Measurements from ENCODE around the gene ZDHHC6. TPM values are rescaled to one million over a fixed set of nuclear protein-coding genes. Genes with fewer than 3 reads are reported as not detected.

ZDHHC6 gene
- total RNA-seq, 1 experiment from 2014 or later = 35.2 TPM

GRCh38 chr10:112433136-112433535 is 13.6 kb downstream of the ZDHHC6 start:
- Histone ChIP-seq H3K23ac (ENCODE audit: insufficient read length, low read depth, low read length) (no peak overlapping the region), H2BK15ac (ENCODE audit: low read depth, low read length) (no peak overlapping the region), H2BK12ac (ENCODE audit: insufficient read length, low read depth, low read length) (no peak overlapping the region), H2AK5ac (ENCODE audit: insufficient read length, low read length) (no peak overlapping the region), H3K4me2 (ENCODE audit: insufficient read depth, insufficient read length, low read length) (no peak overlapping the region), H2BK120ac (ENCODE audit: low read depth, low read length, poor library complexity, severe bottlenecking) (no peak overlapping the region), H4K8ac (replicated peaks; ENCODE audit: insufficient read length, low read depth, low read length) (no peak overlapping the region), H3K56ac (ENCODE audit: insufficient read length, low read depth, low read length) (no peak overlapping the region), H3K27me3 (ENCODE audit: insufficient read depth, low read length) (no peaks in the 10 kb centered on the region), H4K20me1 (ENCODE audit: control insufficient read depth, insufficient read depth, insufficient read length) (no peaks in the 10 kb centered on the region), H3K4ac (ENCODE audit: low read depth, low read length) (no peak overlapping the region), H3K79me1 (ENCODE audit: insufficient read depth, low read depth, low read length, poor library complexity, severe bottlenecking) (no peaks in the 10 kb centered on the region), H2BK20ac (ENCODE audit: low read depth, low read length, poor library complexity, severe bottlenecking) (no peak overlapping the region), H3K9me3 (ENCODE audit: control insufficient read depth, low read depth, low read length) (no peaks in the 10 kb centered on the region), H3T11ph (ENCODE audit: low read length) (no peak overlapping the region), H2AFZ (ENCODE audit: low read length) (no peak overlapping the region), H3K9ac (ENCODE audit: extremely low read depth, insufficient read length, low read length) (no peak overlapping the region), H3K27ac (ENCODE audit: insufficient read length, low read depth, low read length) (no peak overlapping the region), H4K91ac (ENCODE audit: insufficient read length, low read depth, low read length) (no peak overlapping the region), H2BK5ac (ENCODE audit: insufficient read length, low read length) (no peak overlapping the region), H4K5ac (ENCODE audit: insufficient read length, low read depth, low read length) (no peak overlapping the region), H3K23me2 (ENCODE audit: insufficient read length, low read depth, low read length, poor library complexity, severe bottlenecking) (no peaks in the 10 kb centered on the region), H3K4me1 (ENCODE audit: insufficient read depth, low read length) (no peaks in the 10 kb centered on the region), H3K18ac (ENCODE audit: insufficient read length, low read depth, low read length) (no peak overlapping the region), H3K14ac (ENCODE audit: insufficient read depth, low read length) (no peak overlapping the region), H3K79me2 (ENCODE audit: insufficient read depth, low read length) (no peaks in the 10 kb centered on the region)
- Mint-ChIP-seq H3K36me3 (ENCODE audit: insufficient read depth in 1 of 3, low read depth in 3 of 3) (peaks cover 4 to 50% (median 31%) of the 10 kb centered on the region in 3 experiments), H3K27ac (no peak overlapping the region), H3K27me3 (ENCODE audit: low read depth) (no peaks in the 10 kb centered on the region), H3K4me3 (no peak overlapping the region), H3K9me3 (no peaks in the 10 kb centered on the region), H3K4me1 (no peaks in the 10 kb centered on the region)
- no peak for DNase-seq
- TF ChIP-seq CTCF (conservative IDR thresholded peaks at IDR 0.05) = no peak
- no CpG with 5 or more reads among the region's 2 CpGs for WGBS (ENCODE audit: extremely low coverage, insufficient read length, low lambda C conversion rate)

Measured in H9 (cell line).